NCI-H82 (cell line): ENCODE data around the gene ISM1.

ENCODE experiments used
- DNase-seq: peaks from one replicate; lab custom pipeline; 2025; lab: John Stamatoyannopoulos, UW

ISM1 gene

GRCh38 chr20:13220904-13221297 is at the start of gene ISM1:
TSS of gene ISM1 (plus strand) at chr20:13221274. CDS start at chr20:13221777, 503 bp downstream.
- DNase-seq, result peak; percentile 44

DNA sequence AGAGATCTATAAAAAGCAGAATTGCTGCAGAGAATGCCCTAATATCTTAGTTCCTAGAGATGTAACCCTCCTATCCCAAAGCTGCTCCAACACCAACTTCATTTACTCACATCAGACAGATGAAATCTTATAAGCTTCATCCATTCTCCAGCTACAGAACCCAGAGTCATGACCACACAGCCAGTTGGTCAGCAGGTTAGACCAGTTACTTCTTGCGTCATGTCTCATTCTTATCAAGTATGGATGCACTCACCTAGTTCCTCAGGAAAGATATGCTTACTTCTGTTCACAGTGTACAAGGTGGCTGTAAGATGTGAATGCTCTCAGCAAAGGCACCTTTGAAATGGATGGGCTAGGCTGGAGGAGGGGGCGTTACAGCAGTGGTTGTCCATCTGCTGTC is 47.9 kb upstream of the ISM1 start:
- no peak for DNase-seq

DNA sequence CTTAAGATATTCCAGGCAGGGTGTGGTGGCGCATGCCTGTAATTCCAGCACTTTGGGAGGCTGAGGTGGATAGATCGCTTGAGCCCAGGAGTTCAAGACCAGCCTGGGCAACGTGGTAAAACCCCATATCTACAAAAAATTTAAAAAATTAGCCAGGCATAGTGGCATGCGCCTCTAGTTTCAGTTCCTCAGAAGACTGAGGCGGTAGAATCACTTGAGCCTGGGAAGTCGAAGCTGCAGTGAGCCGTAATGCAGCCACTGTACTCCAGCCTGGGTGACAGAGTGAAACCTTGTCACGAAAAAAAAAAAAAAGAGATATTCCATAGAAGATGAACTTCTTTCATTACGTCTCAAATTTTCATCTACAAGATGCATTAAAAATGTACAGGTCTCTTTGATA is 46.7 kb upstream of the ISM1 start:
- no peak for DNase-seq

GRCh38 chr20:13180986-13181889 is 39.8 kb upstream of the ISM1 start:
- no peak for DNase-seq

DNA sequence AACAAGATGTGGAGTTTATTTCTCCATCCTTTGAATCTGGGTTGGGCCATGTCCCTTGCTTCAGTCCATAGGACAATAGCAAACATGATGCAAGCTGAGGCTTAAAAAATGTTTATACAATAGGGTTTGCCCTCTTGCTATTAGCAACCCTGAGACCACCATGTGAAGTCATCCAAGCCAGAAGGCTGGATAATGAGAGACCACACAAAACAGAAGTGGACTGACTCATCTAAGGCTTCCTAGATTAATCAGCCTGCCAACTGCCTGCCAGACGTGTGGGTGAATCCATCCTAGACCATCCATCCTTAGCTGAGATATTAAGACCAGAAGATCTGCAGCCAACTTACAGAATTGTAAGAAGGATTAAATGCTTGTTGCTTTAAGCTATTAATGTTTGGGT is 38.1 kb upstream of the ISM1 start:
- DNase-seq, result no peak

DNA sequence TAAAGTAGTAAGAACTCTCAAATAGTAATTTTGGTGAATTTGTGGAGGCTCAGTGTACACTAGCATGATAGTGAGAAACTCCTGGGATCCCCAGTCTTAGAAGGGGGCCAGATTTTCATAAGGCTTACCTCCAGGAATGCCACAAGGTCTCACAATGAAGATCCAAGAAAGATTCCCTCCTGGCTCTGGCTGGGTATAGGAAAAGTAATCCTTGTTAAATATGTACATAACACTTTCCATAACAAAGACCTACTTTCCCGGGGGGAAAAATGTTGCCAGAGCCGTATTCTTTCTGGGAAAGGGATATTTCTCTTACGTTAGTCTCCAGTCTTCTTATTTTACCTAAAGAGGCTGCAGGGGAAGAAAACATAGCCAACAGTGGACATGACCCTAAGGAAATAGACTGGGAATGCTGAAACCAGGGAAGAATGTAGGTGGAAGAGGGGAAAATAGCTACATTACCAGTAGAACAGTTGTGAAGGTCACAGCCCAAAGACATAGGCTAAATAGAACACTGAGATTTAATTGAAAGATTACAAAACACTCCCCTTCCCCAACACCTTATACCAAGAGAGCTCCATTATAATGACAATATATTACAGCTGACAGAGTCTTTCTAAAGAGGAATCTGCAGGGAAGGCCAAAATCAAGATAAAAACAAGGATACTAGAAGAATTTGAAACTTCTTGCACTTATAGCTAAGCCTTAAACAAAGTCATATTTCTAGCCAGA is 34.9 kb upstream of the ISM1 start:
- DNase-seq, result no peak

DNA sequence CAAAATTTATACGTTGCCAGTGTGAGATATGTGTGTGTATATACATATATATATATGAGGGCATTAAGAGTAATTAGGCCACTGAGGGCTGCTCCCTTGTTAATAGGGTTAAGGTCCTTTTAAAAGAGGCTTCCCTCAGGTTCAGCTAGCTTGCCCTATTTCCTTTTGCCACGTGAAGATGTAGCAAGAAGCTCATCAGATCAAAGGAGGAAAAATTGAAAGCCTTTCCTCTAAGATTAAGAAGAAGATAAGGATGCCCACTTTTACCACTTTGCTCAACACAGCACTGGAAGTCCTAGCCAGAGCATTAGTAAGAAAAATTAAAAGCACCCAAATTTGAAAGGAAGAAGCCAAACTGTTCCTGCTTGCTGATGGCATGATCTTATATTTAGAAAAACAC is 33.2 kb upstream of the ISM1 start:
- no peak for DNase-seq

- DNase-seq, result no peak
These were observed 21.8 kb upstream of the ISM1 start for GRCh38 chr20:13199279-13199678.

- DNase-seq, result peak; percentile 94
These were observed 20.1 kb upstream of the ISM1 start for GRCh38 chr20:13200767-13201500.

DNA sequence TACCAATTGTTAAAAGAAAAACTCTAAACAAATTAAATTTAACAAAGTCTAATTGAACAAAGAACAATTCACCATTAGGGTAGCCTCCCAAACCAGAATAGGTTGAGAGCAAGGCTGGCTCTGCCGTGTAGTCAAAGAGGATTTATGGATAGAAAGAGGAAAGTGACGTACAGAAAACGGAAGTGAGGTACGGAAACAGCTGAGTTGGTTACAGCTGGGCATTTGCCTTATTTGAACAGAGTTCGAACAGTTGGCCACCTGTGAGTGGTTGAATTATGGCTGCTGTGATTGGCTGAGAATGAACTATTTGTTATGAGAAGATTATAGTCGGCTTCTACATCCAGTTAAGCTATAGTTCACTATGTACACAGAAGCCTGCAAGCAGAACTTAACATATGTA is 18.5 kb upstream of the ISM1 start:
- peak; percentile 55 for DNase-seq

DNA sequence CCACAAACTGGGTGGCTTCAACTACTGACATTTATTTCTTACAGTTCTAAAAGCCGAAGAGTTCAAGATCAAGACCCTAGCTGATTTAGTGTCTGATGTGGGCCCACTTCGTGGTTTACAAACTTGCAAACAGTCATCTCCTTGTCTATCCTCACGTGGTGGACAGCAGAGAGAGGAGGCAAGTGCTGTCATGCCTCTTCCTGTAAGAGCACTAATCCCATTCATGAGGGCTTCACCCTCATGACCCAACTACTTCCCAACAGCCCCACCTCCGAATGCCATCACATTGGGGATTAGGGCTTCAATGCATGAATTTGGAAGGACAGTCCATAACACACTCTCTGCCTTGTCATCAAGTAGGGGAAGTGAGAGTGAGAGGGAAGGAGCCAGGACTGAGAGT is 15.6 kb upstream of the ISM1 start:
- no peak for DNase-seq

GRCh38 chr20:13205848-13206434 is 15.1 kb upstream of the ISM1 start:
- DNase-seq, result no peak

- DNase-seq, result no peak
These were observed 14.1 kb upstream of the ISM1 start for GRCh38 chr20:13207016-13207415.

GRCh38 chr20:13211956-13212618 is 9.0 kb upstream of the ISM1 start:
- DNase-seq, result no peak

GRCh38 chr20:13212750-13213149 is 8.3 kb upstream of the ISM1 start:
- DNase-seq, result no peak

DNA sequence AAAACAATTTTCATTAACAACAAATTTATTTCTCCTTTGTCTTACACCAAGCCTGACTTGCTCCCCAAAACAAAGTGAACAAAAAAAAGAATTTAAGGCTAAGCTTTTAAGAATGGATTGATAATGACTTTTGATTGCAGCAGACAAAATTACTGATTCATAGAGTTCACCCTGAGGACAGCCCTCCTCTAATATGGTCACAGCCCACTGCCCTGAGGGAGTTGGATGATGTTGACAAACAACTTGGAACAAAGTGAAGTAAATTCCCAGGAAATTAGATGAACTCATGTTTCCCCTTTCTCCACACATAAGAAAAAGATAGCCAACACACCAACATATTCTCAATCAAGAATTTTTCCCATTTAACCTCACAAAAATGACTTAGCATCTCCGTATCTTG is 7.7 kb upstream of the ISM1 start:
- no peak for DNase-seq

GRCh38 chr20:13216533-13216932 is 4.5 kb upstream of the ISM1 start:
- DNase-seq, result no peak

DNA sequence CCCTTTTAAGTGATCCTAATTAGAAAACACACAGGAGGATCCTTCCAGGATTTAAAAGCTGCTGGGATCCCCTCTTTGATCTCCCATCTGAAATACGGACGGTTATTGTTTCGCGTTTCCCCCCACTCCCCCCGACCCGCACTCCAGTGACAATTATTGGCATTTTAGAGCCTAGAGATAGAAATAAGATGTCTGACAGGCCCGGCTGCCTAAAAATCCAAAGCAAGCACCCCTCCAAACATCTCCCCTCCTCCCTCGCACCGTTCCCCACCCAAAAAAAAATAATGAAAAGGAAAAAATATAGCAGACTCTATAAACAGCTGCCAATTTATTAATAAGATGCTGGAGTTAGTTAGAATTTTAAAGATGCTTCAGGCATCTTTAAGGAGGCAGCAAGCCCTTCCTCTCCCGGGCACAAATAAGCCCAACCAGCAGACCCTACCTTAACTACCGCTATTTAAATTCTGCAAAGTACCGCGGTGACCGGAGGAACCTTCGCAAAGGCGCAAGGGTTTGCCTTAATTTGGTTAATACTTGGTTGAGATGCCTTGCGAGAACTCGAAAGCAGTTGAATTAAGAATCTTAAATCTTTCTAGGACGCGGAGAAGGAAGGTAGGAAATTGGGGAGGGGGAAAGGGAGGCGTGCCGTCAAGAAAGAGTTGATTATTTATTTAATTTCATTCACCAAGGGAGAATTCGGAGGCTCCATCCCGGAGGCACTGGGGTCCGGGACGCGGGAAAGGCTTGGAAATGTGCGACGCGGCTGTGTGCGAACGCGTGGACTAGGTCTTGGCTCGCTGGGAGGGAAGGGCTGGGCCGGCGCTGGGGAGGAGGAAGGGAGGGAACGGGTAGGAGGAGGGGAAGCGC is 1.5 kb upstream of the ISM1 start:
- no peak for DNase-seq

DNA sequence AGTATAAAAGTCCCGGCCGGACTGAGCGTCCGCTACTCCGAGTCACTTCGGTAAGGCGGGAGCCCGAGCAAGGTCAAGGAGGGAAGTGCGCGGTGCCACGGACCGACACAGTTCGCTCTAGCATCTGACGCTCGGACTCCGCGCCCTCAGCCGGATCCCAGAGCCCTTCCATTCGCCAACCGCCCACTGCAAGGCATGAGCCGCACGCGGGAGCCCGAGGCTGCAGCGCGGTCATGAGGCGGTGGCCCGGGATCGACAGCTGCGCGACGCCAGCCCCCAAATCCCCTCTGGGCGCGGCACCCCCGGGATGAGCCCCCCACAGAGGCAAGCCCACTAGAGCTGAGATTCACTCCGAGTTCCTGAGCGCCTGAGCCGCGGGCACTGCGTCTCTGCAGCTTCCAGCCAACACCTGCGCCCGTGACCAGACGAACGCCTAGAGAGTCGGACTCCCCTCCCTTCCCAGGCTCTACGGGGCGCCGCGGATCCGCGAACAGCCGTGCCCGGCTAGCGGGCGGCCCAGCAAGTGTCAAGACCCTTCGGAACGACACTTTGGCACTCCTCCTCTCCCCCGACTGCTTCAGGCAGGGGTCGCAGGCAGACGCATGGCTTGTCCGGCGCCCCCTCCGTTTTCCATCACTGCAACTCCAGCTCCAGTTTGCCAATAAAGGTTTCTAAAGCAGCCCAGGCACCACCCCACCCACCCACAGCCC is 725 bp upstream of the ISM1 start:
- peak; percentile 61 for DNase-seq

DNA sequence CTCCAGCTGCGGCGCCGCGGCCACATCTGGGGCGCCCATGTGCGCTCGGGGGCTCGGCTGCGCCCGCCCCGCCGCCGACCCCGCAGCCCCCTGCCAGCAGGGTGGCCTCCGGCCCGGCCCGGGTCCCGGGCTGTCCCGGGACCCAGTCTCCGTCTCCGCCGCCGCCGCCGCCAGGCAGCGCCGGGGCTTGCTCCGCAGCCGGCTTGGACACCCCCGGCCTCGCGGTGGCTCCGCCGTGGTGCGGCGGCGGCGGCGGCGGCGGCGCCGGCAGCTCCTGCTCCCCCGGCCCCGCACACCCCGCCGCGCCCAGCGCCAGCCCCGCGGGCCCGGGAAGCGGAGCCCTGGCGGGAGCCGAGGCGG is 219 bp downstream of the ISM1 start:
- DNase-seq, result no peak
